ENCODE data around the gene UGT1A10.

Gene UGT1A10

DNA sequence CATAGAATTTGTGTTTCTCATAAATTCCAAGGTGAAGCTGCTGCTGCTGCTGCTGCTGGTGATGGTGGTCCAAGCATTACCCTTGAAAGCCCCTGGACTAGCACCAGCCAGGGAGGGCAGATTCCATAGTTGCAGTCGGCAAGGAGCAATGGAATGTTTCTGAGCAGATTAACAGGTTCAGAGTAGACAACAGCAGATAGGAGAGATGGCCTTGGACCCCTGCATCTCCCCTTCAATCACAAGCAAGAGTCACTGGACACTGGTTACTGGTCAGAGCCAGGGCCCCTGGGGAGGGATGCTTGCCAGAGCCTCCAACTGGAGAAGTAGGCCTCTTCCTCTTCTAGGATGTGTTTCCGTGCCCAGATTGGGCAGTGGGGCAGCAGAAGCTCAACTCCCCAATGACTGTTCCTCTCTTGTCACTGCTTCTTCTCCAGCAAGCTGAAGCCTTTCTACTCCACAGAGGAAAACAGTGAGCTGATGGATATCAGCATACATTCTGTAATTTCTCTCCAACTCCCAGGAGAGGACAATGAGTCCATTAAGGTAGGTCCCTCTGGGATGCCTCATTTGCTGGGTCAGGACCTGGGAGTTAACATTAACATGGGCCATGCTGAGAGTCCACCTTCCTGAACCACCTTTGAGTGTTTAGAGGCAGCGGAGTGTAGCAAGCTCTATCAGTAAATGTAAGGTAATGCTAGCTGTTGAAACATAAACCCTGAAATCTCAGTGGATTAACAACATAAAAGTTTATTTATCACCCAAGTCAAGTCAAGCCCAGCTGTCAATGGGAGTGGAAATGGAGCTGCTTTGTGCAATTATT, 177.2 kb downstream of the UGT1A10 start:
- no peaks in the 10 kb centered on the region for H3K9me3 ChIP-seq (ENCODE audit: control insufficient read depth, insufficient read depth, low read length)
- H3K9ac ChIP-seq (ENCODE audit: low read depth, low read length), result no peak overlapping the region
- no peaks in the 10 kb centered on the region for H3K4me1 ChIP-seq (ENCODE audit: insufficient read depth, low read length)
- H3K36me3 ChIP-seq (ENCODE audit: insufficient read depth, low read length), result no peaks in the 10 kb centered on the region

DNA sequence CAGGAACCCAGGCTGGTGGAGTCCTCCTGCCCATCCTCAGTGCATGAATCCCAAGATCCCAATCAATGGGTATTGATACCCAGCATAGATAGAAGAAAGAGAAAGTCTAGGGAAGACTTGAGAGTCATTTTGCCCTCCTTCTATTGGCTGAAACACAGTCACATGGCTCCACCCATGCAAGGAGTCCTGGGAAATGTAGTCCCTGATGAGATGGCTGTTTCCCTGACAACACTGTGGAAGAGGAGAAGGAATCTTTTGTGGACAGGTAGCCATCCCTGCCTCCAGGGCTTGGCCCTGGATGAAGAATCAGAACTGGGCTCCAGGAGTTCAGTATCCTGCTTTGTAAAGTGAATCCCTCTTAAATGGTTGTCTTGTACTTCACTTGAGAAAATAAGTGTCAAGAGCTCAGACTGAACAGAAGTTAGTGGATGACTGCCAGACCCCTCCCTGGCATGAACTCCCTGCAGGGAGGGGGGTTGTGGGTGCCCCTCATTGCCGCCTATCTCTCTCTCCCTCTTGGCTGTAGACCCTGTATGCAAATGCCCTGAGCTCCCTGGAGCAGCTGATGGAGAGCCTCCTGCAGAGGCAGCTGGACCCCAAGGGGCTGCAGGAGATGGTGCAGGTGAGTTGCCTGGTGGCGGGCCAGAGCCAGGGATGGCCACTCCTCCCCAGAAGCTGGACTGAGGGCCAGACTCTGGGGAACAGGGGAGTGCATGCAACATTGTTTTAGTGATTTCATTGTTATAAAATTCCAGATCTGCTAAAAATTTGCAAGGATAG, 178.0 kb downstream of the UGT1A10 start:
- no peaks in the 10 kb centered on the region for H3K9me3 ChIP-seq (ENCODE audit: control insufficient read depth, insufficient read depth, low read length)
- H3K36me3 ChIP-seq (ENCODE audit: insufficient read depth, low read length), result no peaks in the 10 kb centered on the region
- no peak overlapping the region for H3K9ac ChIP-seq (ENCODE audit: low read depth, low read length)
- H3K4me1 ChIP-seq (ENCODE audit: insufficient read depth, low read length), result no peaks in the 10 kb centered on the region

- no peaks in the 10 kb centered on the region for H3K36me3 ChIP-seq (ENCODE audit: insufficient read depth, low read length)
- no peaks in the 10 kb centered on the region for H3K9me3 ChIP-seq (ENCODE audit: control insufficient read depth, insufficient read depth, low read length)
- H3K9ac ChIP-seq (ENCODE audit: low read depth, low read length), result no peak overlapping the region
- no peaks in the 10 kb centered on the region for H3K4me1 ChIP-seq (ENCODE audit: insufficient read depth, low read length)
Observed at GRCh38 chr2:233815861-233816260, 179.6 kb downstream of the UGT1A10 start.

- Histone ChIP-seq H3K4me1 (ENCODE audit: insufficient read depth, low read length) (no peaks in the 10 kb centered on the region), H3K9me3 (ENCODE audit: control insufficient read depth, insufficient read depth, low read length) (no peaks in the 10 kb centered on the region), H3K9ac (ENCODE audit: low read depth, low read length) (no peak overlapping the region), H3K36me3 (ENCODE audit: insufficient read depth, low read length) (no peaks in the 10 kb centered on the region)
Observed at GRCh38 chr2:233816334-233816733, 180.1 kb downstream of the UGT1A10 start.

- H3K4me1 ChIP-seq (ENCODE audit: insufficient read depth, low read length), result no peaks in the 10 kb centered on the region
- H3K36me3 ChIP-seq (ENCODE audit: insufficient read depth, low read length), result no peaks in the 10 kb centered on the region
- H3K9ac ChIP-seq (ENCODE audit: low read depth, low read length), result no peak overlapping the region
- H3K9me3 ChIP-seq (ENCODE audit: control insufficient read depth, insufficient read depth, low read length), result no peaks in the 10 kb centered on the region
Observed at GRCh38 chr2:233816771-233817170, 180.5 kb downstream of the UGT1A10 start.

DNA sequence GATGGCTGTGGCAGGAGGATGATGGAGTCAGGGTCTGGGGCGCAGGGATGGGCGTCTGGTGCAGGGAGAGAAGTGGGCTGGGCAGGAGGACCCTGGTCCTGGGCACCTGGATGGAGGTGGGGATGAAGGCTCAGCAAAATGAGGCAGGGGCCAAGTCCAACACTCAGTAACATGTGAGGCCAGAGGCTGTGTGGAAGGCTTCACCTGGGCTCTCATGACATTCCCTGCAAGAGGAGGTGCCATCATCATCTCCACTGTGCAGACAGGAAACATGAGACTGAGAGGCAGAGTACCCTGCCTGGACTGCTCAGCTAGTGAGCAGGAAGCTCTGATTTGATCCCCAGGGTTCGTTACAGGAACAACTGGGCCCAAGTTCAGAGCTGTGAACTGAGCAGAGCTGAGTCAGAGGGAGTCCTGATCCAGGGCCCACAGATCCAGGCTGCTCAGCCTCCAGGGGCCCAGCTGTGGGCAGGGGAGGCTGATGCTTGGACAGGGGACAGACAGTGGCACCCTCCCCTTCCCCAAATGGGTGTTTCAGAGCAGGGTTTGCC, 181.2 kb downstream of the UGT1A10 start:
- no peaks in the 10 kb centered on the region for H3K9me3 ChIP-seq (ENCODE audit: control insufficient read depth, insufficient read depth, low read length)
- no peaks in the 10 kb centered on the region for H3K4me1 ChIP-seq (ENCODE audit: insufficient read depth, low read length)
- H3K36me3 ChIP-seq (ENCODE audit: insufficient read depth, low read length), result no peaks in the 10 kb centered on the region
- no peak overlapping the region for H3K9ac ChIP-seq (ENCODE audit: low read depth, low read length)

GRCh38 chr2:233817995-233818638, 181.9 kb downstream of the UGT1A10 start:
- no peaks in the 10 kb centered on the region for H3K36me3 ChIP-seq (ENCODE audit: insufficient read depth, low read length)
- no peak overlapping the region for H3K9ac ChIP-seq (ENCODE audit: low read depth, low read length)
- H3K4me1 ChIP-seq (ENCODE audit: insufficient read depth, low read length), result no peaks in the 10 kb centered on the region
- no peaks in the 10 kb centered on the region for H3K9me3 ChIP-seq (ENCODE audit: control insufficient read depth, insufficient read depth, low read length)

- Histone ChIP-seq H3K9ac (ENCODE audit: low read depth, low read length) (no peak overlapping the region), H3K36me3 (ENCODE audit: insufficient read depth, low read length) (no peaks in the 10 kb centered on the region), H3K9me3 (ENCODE audit: control insufficient read depth, insufficient read depth, low read length) (no peaks in the 10 kb centered on the region), H3K4me1 (ENCODE audit: insufficient read depth, low read length) (no peaks in the 10 kb centered on the region)
Observed at GRCh38 chr2:233818639-233819621, 182.7 kb downstream of the UGT1A10 start.

GRCh38 chr2:233819884-233820773, 183.9 kb downstream of the UGT1A10 start:
- Histone ChIP-seq H3K9ac (ENCODE audit: low read depth, low read length) (no peak overlapping the region), H3K4me1 (ENCODE audit: insufficient read depth, low read length) (no peaks in the 10 kb centered on the region), H3K9me3 (ENCODE audit: control insufficient read depth, insufficient read depth, low read length) (no peaks in the 10 kb centered on the region), H3K36me3 (ENCODE audit: insufficient read depth, low read length) (no peaks in the 10 kb centered on the region)

- Histone ChIP-seq H3K9me3 (ENCODE audit: control insufficient read depth, insufficient read depth, low read length) (no peaks in the 10 kb centered on the region), H3K9ac (ENCODE audit: low read depth, low read length) (no peak overlapping the region), H3K36me3 (ENCODE audit: insufficient read depth, low read length) (no peaks in the 10 kb centered on the region), H3K4me1 (ENCODE audit: insufficient read depth, low read length) (no peaks in the 10 kb centered on the region)
Observed at GRCh38 chr2:233820774-233821105, 184.5 kb downstream of the UGT1A10 start.

GRCh38 chr2:233821196-233821595, 184.9 kb downstream of the UGT1A10 start:
- Histone ChIP-seq H3K9me3 (ENCODE audit: control insufficient read depth, insufficient read depth, low read length) (no peaks in the 10 kb centered on the region), H3K9ac (ENCODE audit: low read depth, low read length) (no peak overlapping the region), H3K4me1 (ENCODE audit: insufficient read depth, low read length) (no peaks in the 10 kb centered on the region), H3K36me3 (ENCODE audit: insufficient read depth, low read length) (no peaks in the 10 kb centered on the region)

DNA sequence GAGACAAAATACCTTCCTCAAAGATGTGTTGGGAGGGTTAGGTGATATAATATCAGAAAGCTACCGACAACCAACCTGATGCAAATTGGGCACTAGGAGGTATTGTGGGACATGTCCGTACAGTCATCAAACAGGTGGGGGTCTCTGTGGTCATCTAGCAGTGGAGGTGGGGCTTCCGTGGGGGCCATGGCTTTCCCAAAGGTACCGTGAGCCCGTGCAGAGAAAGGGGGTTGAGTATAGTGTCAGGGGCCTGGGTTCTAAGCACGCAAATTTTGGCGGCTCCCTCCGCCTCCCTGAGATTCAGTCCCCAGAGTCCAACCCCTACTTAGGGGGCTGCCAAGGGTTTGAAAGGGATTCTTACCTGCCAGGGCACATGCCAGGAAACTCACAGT, 185.5 kb downstream of the UGT1A10 start:
- Histone ChIP-seq H3K9me3 (ENCODE audit: control insufficient read depth, insufficient read depth, low read length) (no peaks in the 10 kb centered on the region), H3K9ac (ENCODE audit: low read depth, low read length) (no peak overlapping the region), H3K4me1 (ENCODE audit: insufficient read depth, low read length) (no peaks in the 10 kb centered on the region), H3K36me3 (ENCODE audit: insufficient read depth, low read length) (no peaks in the 10 kb centered on the region)
